Activated gamma-delta T cell (primary cell): ENCODE data around the gene BCORL1.
A peak's percentile ranks its signal among the peaks of the same experiment; 100 is the strongest.

ENCODE experiments used
- DNase-seq: peaks from one replicate; lab custom pipeline; 2025; lab: John Stamatoyannopoulos, UW

Gene BCORL1

DNA sequence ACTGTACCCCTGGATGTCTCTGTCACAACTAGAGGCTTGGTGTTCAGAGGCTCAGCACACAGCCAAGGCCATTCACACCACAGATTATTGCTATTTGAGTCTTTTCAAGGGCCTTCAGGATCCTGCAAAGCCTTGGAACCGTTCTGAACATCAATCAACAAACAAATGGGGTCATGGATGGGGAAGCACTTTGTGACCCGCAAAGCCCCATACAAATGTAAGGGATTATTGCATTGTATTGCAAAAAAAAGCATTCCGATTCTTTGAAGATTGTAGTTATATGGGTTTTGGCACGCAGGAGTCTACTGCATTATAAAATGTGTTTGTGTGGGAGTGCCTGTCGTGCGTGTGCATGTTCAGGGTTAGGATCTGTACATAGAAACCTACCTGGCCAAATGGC lies 17.3 kb upstream of the BCORL1 start:
- no peak for DNase-seq

DNA sequence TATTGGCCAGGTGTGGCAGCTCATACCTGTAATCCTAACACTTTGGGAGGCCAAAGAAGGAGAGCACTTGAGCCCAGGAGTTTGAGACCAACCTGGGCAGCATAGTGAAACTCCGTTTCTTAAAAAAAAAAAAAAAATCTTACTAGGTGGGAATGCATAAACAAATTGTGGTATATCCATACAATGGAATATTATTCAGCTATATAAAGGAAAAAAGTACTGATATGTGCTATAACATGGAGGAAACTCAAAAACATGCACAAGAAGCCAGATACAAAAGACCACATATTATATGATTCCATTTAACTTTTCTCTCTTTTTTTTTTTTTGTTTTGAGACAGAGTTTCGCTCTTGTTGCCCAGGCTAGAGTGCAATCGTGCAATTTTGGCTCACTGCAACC lies 13.5 kb upstream of the BCORL1 start:
- no peak for DNase-seq

DNA sequence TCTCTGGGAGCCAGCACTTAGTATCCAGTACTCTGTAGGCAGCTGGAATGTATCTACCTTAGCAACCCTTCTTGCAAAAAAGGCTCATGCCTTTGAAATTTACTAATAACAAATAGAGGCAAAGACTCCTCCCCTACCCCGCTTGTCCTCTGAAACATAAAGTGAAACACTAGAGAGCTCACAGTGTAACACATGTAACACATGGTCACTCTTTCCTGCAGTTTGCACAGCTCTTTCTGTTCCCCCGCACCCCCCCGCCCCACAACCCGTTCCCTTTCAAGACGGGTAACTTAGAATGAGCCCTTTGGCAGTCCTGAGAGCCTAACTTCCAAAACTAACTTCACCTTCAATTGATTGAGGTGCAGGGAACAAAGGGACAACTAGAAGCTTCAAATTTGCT lies 6.0 kb upstream of the BCORL1 start:
- no peak for DNase-seq

DNA sequence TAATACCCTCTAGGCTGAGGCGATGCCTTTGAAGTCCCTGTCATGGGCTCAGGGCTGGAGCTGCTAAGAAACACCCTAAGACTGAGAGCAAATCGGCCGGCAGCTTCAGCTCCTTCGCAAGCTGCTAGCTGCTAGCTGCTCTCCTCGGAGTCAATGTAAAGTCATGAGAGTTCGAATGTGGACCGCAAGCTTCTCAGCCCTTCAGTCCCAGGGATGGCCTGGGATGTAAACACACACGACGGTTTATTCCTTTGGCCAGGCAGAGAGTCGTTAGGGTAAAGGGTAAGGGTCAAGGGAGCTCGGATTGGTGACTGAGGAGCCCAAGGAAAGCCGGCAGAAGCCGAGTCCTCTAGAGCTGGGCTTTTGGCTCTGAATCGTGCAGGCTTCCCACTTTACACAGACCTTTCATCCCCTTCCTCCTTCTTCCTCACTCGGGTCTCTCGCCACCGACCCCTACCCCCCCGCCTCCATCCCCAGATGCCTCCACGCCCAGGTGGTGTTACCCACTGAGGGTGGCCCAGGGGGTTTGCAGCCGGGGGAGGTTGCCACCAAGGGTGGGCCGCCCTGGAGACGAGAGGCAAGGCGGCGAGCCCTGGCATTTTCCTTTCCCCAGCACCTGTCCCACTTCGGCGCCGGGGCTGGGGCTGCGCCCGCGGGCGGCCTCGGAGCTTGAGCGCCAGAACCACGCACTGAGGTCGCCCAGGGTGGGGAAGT lies 3.1 kb upstream of the BCORL1 start:
- DNase-seq: peak; percentile 13

DNA sequence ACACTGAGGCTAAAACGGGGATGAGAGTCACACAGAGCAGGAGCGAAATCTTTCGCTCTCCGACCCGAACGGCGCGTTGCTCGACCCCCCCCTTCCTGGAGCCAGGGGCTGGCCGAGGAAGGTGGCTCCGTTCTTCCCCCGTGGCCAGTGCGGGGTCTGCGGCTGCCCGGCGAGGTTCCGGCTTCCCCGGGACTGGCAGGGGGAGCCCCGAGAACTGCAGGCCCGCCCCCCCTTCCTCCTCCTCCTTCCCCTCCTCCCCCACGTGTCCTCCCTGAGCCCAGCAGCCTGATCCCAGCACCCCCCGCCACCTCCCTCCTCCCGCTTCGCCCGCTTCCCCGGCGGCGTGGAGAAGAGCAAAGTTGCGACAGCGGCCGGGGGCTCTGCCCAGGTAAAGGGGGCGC lies 2.4 kb upstream of the BCORL1 start:
- DNase-seq: peak; percentile 40

DNA sequence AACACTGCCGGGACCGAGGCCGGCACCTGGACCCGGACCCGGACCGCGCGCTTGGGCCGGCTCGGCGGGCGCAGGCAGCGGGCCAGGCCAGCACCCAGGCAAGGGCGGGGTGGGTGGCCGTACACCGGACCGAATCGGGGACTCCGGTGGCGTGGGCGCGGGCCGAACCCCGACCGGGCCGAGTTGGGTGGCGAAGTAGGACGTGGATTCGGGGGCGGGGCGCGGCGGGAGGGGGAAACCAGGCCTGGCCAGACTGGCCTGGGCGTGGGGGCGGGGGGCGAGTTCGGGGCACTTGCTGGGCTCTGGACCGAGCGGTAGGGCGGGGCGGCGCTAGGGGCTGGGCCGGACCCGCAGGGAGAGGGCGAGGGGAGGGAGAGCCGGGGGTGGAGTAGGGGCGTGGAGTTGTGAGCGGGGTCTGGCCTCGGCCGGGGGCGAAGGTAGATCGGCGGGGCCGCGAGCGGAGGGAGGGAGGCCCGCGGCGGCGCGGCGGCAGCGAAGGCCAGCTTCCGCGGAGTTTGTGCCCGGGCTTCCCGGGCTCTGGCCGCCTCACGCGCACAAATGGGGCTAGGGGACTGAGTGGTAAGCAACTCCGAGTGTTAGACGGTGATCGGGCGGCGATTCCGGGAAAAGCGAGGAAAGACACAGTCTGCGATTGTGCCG lies 1.8 kb upstream of the BCORL1 start:
- DNase-seq: peak; percentile 23

DNA sequence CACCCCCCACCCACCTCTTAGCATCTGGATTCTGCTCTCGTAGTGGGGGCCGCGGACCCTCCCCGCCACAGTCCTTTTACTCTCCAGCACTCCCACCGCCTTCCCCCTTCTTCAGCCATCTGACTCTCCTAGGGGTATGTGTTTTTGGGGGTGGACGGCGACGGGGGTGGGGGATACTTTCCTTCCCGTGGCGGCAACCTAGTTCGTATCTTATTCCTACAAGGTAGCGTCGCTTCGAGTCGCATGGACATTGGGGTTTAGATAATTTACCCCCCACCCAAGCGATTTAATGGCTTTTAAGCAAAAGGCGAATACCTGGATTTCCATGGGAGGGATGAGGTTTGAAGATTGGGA lies 1.3 kb upstream of the BCORL1 start:
- no peak for DNase-seq

DNA sequence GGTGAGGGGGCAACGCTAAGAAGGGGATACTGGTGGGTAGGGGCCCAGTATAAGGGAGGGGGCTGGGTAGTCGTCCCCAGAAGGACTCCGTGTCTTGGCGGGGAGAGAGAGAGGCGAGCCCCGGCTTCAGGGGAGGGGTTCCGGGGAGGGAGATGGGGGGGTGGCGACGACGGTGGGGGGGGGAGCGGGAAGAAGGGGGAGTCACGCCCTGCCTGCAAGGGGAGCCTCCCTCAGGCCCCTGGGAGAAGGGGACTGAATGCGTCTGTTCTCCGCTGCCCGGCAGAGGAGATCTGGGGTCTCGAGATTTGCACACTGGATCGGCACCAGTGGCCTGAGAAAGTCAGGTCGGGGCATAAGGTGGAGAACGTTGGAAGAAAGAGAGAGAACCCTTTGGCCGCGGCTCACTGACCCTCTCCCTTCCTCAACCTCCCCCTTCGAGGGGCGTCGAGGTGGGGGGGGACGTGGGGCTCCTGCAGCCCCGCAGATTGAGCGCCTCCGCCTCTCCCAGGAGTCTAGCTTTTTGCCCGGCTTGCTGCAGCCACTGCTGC lies 609 bp upstream of the BCORL1 start:
- DNase-seq: no peak

DNA sequence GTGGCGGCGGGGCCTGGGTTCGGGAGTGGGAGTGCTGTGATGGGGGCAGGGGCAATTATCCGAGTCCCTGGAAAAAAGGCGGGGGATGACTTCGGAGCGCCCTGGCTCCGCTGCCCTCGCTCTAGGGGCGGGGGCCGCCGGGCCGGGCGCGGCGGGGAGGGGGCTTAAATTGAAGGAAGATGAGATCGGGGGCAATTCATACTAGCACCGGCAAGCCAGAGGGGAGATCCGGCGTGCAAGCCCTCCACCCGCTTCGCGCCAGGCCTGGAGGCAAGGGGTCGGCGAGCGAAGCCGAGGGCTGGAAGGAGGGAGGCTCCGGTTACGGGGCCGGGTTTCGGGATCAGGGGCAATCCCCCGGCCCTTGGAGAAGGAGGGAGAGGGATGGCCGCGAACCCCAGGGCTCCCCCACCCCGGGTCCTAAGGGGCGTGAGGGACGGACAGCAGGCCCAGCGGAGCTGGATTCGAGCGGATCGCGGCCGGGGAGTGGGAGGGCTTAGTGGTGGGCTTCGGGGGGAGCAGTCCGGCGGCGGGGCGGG lies 1.2 kb downstream of the BCORL1 start:
- no peak for DNase-seq

DNA sequence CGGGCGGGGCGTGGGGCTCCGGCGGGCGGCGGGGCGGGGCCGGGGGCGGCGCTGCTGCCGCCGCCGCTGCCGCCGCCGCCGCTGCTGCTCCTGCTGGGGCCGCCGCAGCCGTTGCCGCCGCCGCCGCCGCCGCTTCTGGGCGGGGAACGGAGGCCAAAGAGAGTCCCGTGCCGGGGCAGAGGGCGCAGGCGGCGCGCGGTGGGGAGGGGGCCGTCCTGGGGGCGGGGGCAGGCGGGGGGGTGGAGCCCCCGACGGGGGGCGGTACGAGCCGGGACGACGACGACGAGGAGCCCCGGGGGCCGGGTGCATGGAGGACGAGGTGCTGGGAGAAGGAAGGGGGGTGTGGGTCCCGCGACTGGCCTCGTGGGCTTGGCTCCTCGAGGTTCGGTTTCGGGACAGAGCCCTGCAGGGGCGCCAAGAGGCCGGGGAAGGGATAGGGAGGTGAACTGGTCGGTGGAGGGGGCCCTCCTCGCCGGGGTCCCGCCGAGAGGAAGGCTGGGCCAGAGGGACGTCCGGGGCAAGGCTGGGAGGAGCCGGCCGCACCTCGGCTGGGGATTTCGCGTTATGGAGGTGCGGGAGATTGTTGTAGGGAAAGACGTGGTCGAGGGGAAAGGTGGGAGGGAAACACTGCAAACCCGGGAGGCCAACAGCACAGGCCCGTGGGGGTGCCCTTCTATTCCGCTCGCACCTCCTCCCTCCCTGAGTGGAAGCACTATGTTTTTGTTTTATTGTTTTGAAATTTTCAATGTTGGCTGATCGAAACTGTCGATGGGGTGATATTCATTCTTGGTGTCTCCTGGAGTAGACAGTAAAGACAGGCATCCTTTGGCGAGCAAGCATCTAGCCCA lies 1.9 kb downstream of the BCORL1 start:
- DNase-seq: peak; percentile 35

DNA sequence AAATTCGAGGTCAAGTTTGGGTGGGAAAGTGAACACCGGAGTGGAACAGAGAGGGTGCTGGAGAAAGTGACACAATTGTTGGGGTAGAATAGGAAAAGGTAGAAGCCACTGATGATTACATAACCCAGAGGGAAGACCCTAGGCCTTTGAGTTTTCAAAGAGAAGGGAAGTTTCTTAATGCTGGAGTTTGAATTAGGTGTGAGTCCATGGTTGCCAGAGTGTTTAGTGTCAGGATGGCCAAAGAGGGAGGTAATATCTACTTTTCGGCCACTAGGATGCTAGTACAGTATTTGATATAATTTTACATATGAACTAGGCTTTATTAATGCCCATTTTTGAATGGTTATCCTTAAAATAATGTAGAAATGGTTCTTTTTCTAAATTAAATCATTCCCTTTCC lies 5.4 kb downstream of the BCORL1 start:
- DNase-seq: no peak

DNA sequence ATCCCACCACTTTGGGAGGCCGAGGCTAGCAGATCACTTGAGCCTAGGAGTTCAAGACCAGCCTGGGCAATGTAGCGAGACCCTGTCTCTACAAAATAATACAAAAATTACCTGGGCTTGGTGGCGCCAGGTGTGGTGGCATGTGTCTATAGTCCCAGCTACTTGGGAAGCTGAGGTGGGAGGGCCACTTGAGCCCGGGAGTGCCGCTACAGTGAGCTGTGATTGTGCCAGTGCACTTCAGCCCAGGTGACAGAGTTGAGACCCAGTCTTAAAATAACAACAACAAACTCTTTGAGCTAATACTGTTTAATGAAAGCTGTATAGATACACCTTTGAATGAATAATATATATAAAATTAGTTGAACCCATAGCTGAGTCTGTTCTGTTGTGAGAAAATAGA lies 9.7 kb downstream of the BCORL1 start:
- no peak for DNase-seq

DNA sequence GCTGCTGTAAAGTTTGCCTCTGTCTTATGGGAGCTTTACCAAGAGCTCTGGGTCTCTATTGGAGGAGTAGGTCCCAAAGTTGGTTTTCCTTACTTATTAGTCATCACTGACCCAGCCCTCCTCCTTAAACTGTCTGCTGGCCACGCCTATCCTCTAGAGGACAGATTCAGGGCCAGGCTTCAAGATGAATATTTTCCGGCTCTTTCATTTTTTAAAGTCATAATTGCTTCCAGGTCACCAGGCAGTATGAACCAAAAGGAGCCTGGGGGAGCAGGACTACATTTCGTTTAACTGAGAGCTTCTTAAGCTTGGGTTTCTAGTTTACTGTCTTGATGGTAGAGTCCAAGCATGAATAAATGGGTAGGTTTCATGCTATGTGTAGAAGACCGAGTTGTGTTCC lies 13.7 kb downstream of the BCORL1 start:
- DNase-seq: no peak

DNA sequence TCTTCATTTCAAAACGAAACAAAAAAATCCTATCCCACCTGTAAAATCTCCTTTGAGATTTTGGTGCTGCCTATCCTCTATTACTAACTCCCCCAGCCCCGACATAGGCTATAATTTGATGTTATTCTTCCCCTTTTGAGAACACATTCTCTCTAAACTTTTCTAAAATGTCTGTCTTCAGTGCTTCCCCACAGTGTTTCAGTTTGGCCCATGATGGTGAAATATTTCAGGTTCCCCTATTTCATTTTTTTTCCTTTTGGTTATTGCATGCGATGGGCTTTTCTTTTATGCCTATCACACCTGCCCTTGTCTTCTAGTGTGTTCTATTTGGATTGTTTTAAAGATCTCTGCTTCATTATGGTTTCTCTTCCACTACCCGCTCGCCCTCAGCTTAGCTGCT lies 14.7 kb downstream of the BCORL1 start:
- DNase-seq: no peak

DNA sequence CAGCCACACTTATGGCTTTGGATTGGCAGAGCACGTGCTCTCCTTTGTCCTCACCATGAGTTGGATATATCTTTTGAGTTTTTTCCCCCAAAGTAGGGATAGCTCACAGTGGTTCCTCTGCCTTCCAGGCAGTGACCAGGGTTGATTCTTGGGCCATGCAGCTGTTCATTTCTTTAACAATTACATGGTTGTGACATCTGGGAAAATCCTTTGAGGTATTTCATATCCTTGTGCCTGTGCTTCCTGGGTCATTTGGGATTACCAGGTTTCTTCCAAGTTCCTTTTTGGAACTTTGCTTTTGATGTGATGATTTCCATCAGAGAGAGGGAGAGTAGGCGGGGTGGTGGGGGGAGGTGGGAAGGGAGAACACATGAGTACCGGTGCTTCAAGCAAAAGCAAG lies 15.6 kb downstream of the BCORL1 start:
- DNase-seq: no peak

DNA sequence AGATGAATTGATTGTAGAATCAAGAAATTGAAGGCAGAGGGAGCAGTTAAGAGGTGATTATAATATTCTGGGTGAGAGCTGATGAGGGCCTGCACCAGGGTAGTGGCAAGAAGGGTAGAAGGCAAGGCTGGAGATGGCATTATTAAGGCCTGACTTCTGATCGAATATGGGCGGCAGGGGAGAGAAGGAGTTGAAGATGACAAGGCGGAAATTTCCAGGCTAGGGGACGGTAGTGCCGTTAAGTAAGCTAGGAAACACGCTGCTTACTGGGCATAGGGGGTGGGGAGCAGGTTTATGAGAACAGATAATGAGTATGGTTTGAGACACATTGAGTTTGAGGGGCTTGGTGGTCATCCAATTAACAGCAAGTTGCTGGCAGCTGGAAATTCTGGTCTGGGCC lies 19.5 kb downstream of the BCORL1 start:
- DNase-seq: no peak

DNA sequence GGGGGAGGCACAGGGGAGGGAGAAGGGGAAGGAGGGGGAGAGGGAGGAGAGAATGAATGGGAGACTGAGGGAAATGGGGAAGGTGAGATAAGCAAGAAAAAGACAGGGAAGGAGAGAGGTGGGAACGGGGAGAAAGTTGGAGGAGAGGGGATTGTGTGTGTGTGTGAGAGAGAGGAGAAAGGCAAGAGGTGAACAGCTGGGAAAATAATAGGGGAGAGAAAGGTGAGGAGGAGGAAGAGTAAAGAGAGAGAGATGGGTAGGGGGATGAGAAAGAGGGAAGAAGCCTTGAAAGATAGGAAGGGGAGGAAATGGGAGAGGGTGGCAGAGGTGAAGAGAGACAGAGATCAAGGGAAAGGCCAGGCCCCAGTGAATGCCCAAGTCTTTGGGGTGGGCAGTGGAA lies 20.1 kb downstream of the BCORL1 start:
- no peak for DNase-seq

DNA sequence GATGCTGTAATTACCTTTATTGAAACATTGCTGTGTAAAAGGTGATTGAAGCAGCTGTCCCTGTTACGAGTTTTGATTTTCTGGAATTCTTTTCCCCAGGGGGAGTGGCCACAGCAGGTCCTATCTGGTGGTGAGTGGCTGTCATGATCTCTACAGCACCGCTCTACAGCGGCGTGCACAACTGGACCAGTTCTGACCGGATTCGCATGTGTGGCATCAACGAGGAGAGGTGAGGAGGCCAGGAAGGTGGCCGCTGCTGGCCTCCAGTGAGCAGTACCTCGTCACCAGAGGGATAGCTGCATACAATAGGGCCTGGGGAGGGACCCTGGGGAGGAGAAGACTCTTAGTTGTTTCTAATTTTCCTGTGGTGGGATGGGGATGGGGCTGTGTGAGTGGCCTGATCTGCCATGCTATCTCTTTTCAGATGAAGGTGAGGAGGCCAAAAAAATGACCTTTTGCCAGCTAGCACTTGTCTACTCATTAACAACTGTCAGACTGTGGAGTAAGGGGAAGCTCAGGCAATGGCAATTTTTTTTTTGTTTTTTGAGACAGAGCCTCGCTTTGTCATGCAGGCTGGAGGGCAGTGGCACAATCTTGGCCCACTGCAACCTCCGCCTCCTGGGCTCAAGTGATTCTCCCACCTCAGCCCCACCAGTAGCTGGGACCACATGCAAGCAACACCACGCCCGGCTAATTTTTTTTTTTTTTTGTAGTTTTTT lies 22.8 kb downstream of the BCORL1 start:
- DNase-seq: no peak

DNA sequence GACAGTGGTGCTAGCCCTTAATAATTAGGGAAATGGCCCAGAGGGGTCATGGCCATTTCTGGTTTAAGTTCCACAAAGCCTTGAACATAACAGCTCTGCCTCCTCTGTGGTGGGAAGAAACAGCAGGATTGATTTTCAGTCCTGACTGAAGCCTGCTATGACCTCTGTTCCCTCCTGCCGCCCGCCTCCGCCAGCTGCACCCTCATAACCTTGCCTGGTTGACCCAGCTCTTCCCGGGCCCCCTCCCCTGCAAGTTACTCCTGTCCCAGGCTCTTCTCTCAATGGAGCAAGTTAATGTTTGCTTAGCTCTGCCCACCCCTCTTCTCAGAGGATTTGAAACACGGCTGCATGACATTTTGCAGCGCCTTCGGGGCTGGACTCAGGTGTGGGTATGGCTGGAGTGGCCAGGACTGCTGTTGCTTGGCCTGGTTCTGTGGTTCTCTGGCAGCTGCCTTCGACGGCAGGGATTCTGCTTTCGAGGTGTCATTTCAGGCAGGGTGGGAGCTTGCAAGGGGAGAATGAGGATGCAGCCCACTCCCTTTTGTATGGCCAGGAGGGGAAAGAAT lies 27.3 kb downstream of the BCORL1 start:
- DNase-seq: no peak

DNA sequence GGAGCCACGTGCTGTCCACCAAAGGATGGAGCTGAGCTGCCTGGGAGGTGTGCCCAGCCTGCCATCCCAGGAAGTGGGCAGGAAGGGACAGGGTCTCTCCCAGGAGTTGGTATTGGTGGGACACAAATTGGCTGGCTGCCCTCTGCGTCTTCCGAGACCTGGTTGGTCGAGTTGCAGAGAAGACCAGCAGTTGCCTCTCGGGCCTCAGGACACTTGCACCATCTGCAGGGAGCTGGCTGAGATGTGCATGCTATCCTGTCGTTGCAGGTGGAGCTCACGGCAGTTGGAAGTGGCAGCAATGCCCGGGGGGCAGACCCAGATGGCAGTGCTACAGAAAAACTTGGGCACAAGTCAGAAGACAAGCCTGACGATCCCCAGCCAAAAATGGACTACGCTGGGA lies 30.2 kb downstream of the BCORL1 start:
- DNase-seq: no peak

DNA sequence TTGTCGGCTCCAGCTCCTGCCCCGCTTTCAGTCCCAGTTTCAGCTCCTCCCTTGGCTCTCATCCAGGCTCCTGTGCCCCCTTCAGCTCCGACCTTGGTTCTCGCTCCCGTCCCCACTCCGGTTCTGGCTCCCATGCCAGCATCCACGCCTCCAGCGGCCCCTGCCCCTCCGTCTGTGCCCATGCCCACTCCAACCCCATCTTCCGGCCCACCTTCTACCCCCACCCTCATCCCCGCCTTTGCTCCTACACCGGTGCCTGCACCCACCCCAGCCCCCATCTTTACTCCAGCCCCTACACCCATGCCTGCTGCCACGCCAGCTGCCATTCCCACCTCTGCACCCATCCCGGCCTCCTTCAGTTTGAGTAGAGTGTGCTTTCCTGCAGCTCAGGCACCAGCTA lies 31.2 kb downstream of the BCORL1 start:
- no peak for DNase-seq

DNA sequence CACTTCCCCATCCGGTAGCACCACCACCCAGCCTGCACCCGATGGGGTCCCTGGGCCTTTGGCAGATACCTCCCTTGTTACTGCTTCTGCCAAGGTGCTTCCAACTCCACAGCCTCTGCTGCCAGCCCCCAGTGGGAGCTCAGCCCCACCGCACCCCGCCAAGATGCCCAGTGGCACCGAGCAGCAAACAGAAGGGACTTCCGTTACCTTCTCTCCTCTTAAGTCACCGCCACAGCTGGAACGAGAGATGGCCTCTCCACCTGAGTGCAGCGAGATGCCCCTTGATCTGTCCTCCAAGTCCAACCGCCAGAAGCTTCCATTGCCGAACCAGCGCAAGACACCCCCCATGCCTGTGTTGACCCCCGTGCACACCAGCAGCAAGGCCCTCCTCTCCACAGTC lies 31.9 kb downstream of the BCORL1 start:
- DNase-seq: no peak
